Glutamatergic neuron (in vitro differentiated cells): ENCODE results near the gene ONECUT2. TPM values are rescaled to one million over a fixed set of nuclear protein-coding genes. Genes with fewer than 3 reads are reported as not detected.

Experiments
- DNase-seq: peaks from one replicate; pipeline ENCODE4 v3.0.0; 2022
- H3K27ac Mint-ChIP-seq: one replicate; pipeline ENCODE4 v1.8.0; 2020; ENCODE audit warnings: mild to moderate bottlenecking, mixed read lengths, inconsistent platforms; ENCODE audit not compliant: unreplicated experiment
- H3K27me3 Mint-ChIP-seq: one replicate; pipeline ENCODE4 v1.8.0; 2020; ENCODE audit warnings: mild to moderate bottlenecking, moderate library complexity, mixed read lengths, inconsistent platforms; ENCODE audit not compliant: unreplicated experiment
- H3K36me3 Mint-ChIP-seq: one replicate; pipeline ENCODE4 v1.8.0; 2020; ENCODE audit warnings: mild to moderate bottlenecking, mixed read lengths, inconsistent platforms; ENCODE audit not compliant: unreplicated experiment
- H3K4me1 Mint-ChIP-seq: one replicate; pipeline ENCODE4 v1.8.0; 2020; ENCODE audit warnings: mild to moderate bottlenecking, low read depth, mixed read lengths, inconsistent platforms; ENCODE audit not compliant: unreplicated experiment
- H3K4me3 Mint-ChIP-seq: one replicate; pipeline ENCODE4 v1.8.0; 2020; ENCODE audit warnings: mild to moderate bottlenecking, mixed read lengths, inconsistent platforms; ENCODE audit not compliant: unreplicated experiment
- H3K9me3 Mint-ChIP-seq: one replicate; pipeline ENCODE4 v1.8.0; 2020; ENCODE audit warnings: mild to moderate bottlenecking, moderate library complexity, mixed read lengths, inconsistent platforms; ENCODE audit not compliant: unreplicated experiment
- total RNA-seq: library from RNA; stranded (reverse); fragmentation: NEBNext Ultra II Directional; extraction: Animal tissue kit (Norgen Biotek cat#: 25700); gene quantifications from one replicate; pipeline ENCODE4 v1.2.1, GENCODE V29; 2021; ENCODE audit not compliant: unreplicated experiment
- TF ChIP-seq, protein P1 (sequence below): fragments of 200-600 bp; sonication (generic); IDR thresholded peaks from one replicate; pipeline ENCODE4 v1.5.0; 2021; ENCODE audit not compliant: partially characterized antibody, unreplicated experiment

The ONECUT2 gene
- total RNA-seq, 1 donor from 2014 or later = 230 TPM

GRCh38 chr18:57428221-57429150 lies 6.7 kb upstream of the ONECUT2 start:
- Mint-ChIP-seq H3K27me3 (peaks cover 21% of the 10 kb centered on the region), H3K4me3 (peak overlapping the region; percentile 96), H3K9me3 (peaks cover 14% of the 10 kb centered on the region), H3K27ac (peak overlapping the region; percentile 80), H3K4me1 (peaks cover 36% of the 10 kb centered on the region), H3K36me3 (no peaks in the 10 kb centered on the region)
- TF ChIP-seq, protein P1, sequence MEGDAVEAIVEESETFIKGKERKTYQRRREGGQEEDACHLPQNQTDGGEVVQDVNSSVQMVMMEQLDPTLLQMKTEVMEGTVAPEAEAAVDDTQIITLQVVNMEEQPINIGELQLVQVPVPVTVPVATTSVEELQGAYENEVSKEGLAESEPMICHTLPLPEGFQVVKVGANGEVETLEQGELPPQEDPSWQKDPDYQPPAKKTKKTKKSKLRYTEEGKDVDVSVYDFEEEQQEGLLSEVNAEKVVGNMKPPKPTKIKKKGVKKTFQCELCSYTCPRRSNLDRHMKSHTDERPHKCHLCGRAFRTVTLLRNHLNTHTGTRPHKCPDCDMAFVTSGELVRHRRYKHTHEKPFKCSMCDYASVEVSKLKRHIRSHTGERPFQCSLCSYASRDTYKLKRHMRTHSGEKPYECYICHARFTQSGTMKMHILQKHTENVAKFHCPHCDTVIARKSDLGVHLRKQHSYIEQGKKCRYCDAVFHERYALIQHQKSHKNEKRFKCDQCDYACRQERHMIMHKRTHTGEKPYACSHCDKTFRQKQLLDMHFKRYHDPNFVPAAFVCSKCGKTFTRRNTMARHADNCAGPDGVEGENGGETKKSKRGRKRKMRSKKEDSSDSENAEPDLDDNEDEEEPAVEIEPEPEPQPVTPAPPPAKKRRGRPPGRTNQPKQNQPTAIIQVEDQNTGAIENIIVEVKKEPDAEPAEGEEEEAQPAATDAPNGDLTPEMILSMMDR = no peak
- DNase-seq = peak; percentile 46

- peak overlapping the region; percentile 96 for H3K4me3 Mint-ChIP-seq
- H3K9me3 Mint-ChIP-seq = peaks cover 22% of the 10 kb centered on the region
- no peak for DNase-seq
- peaks cover 44% of the 10 kb centered on the region for H3K4me1 Mint-ChIP-seq
- H3K27me3 Mint-ChIP-seq = peaks cover 30% of the 10 kb centered on the region
- H3K27ac Mint-ChIP-seq = peak overlapping the region; percentile 69
- H3K36me3 Mint-ChIP-seq = no peaks in the 10 kb centered on the region
- TF ChIP-seq, protein P1 = no peak
Observed at GRCh38 chr18:57429167-57430078, 5.8 kb upstream of the ONECUT2 start.

- peaks cover 45% of the 10 kb centered on the region for H3K4me1 Mint-ChIP-seq
- peak overlapping the region; percentile 93 for H3K27ac Mint-ChIP-seq
- peaks cover 31% of the 10 kb centered on the region for H3K27me3 Mint-ChIP-seq
- TF ChIP-seq, protein P1 = no peak
- DNase-seq = peak; percentile 23
- H3K9me3 Mint-ChIP-seq = peaks cover 23% of the 10 kb centered on the region
- peak overlapping the region; percentile 96 for H3K4me3 Mint-ChIP-seq
- no peaks in the 10 kb centered on the region for H3K36me3 Mint-ChIP-seq
Observed at GRCh38 chr18:57430079-57431001, 4.8 kb upstream of the ONECUT2 start.

DNA sequence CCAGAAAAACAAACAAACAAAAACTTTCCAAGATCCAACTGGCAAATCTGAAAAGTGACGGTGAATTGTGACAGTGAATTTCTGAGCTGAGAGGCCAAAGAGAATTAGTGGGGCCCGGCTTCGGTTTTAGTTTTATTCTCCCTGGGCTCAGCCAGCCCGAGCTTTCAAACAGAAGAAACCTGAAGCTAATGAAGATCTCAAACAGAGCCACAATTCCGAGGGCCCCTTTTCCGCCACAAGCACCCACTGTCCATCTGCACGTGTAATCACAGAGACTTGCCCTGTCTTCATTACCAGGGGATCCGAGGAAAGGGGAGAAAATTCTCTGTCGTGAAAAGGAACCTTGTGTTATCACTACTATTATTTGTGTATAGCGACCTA lies 4.2 kb upstream of the ONECUT2 start:
- H3K27me3 Mint-ChIP-seq = peaks cover 32% of the 10 kb centered on the region
- H3K4me3 Mint-ChIP-seq = peak overlapping the region; percentile 96
- peak overlapping the region; percentile 93 for H3K27ac Mint-ChIP-seq
- H3K4me1 Mint-ChIP-seq = peaks cover 45% of the 10 kb centered on the region
- no peak for DNase-seq
- no peaks in the 10 kb centered on the region for H3K36me3 Mint-ChIP-seq
- TF ChIP-seq, protein P1 = no peak
- H3K9me3 Mint-ChIP-seq = peaks cover 24% of the 10 kb centered on the region
